Fibroblast of pulmonary artery (primary cell): Measurements from ENCODE around the gene RABGGTB.
"Not testable (repeated sequence)": the region's sequence is repeated elsewhere in the genome, so short reads cannot be mapped to it uniquely, and the experiment has no call there.

Experiments
- DNase-seq: peaks from one replicate; pipeline ENCODE4 v3.0.0-alpha.2; 2010; ENCODE audit warnings: low read depth
- H3K4me3 ChIP-seq: replicated peaks from 2 replicates; pipeline ENCODE4 v1.5.1; 2011; ENCODE audit warnings: low read depth, mild to moderate bottlenecking, control low read depth, low read length, moderate library complexity
- TF ChIP-seq, protein P1 (sequence below): IDR thresholded peaks from 2 replicates; pipeline ENCODE4 v1.5.1; 2011; ENCODE audit warnings: mild to moderate bottlenecking, control low read depth, low read length, inconsistent platforms; ENCODE audit errors: missing control alignments

The RABGGTB gene

DNA sequence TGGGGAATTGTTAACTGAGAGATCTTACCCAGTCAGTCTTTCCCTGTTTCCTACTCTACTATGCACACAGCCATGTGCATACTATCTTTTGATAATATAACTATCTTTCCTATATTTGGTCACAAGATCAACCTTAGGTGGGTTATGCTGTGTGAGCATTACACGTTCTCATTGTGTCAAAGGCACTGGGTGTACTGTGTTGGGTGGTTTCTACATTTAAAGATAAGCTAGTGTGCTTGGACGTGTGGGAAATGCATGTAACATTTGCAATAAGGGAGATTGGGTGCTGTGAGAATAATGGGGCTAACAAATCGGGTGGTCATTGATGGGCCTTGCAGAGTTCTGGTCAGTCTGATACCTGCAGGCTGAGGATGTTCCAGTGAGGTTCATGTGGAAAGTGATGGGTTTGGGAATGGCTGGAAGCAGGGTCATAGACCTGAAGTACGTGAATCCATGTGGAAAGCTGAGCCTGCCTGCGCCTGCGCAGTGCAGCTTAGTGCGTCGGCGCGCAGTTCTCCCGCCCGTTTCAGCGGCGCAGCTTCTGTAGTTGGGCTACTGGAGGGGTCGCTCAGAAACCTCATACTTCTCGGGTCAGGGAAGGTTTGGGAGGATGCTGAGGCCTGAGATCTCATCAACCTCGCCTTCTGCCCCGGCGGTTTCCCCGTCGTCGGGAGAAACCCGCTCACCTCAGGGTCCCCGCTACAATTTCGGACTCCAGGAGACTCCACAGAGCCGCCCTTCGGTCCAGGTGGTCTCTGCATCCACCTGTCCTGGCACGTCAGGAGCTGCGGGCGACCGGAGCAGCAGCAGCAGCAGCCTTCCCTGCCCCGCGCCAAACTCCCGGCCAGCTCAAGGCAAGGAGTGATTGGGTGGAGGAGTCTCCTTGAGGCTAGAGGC is 10.6 kb downstream of the RABGGTB start, which contains the start of gene MSH4:
Gene MSH4, plus strand, starts transcription at position 507 of the 897 bp plus-strand sequence. Its CDS starts 104 bp downstream, at position 611.
- H3K4me3 ChIP-seq, result no peak within 1 kb of the TSS
- no peak for DNase-seq
- TF ChIP-seq, protein P1, sequence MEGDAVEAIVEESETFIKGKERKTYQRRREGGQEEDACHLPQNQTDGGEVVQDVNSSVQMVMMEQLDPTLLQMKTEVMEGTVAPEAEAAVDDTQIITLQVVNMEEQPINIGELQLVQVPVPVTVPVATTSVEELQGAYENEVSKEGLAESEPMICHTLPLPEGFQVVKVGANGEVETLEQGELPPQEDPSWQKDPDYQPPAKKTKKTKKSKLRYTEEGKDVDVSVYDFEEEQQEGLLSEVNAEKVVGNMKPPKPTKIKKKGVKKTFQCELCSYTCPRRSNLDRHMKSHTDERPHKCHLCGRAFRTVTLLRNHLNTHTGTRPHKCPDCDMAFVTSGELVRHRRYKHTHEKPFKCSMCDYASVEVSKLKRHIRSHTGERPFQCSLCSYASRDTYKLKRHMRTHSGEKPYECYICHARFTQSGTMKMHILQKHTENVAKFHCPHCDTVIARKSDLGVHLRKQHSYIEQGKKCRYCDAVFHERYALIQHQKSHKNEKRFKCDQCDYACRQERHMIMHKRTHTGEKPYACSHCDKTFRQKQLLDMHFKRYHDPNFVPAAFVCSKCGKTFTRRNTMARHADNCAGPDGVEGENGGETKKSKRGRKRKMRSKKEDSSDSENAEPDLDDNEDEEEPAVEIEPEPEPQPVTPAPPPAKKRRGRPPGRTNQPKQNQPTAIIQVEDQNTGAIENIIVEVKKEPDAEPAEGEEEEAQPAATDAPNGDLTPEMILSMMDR, result no peak

DNA sequence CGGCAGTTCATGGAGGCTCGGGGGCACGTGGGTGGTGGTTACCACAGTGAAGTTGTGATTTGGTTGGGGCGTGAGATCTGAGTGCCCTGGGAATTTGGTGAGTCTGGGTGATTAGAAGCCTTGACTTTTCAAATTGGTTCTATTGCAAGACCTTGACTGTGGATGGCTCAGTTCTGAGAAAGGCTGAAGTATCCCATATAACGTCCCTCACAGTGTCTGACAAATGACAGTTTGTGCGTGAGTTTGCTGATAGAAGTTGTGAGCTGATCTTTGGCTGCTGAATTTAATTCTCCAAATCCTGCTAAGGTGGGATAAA is 11.2 kb downstream of the RABGGTB start:
- H3K4me3 ChIP-seq, result no peak overlapping the region
- TF ChIP-seq, protein P1, result no peak
- no peak for DNase-seq

DNA sequence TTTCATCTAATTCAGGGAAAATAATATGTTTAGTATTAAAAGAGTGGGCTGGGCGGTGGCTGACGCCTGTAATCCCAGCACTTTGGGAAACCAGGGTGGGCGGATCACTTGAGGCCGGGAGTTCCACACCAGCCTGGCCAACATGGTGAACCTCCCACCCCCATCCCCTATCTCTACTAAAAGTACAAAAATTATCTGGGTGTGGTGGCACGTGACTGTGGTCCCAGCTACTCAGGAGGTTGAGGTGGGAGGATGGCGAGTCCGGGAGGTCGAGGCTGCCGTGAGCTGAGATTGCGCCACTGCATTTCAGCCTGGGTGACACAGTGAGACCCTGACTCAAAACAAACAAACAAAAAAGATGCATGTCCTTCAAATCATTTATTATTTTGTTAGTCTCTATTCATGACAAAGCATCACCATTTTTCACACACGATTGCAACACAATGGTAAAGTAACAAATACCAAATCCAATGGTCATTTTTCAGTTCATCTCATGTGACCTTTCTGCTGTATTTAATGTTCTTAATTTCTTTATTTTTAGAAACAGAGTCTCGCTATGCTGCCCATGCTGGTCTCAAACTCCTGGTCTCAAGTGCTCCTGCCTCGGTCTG is 11.7 kb downstream of the RABGGTB start:
- TF ChIP-seq, protein P1, result no peak
- no peak overlapping the region for H3K4me3 ChIP-seq
- DNase-seq, result no peak

DNA sequence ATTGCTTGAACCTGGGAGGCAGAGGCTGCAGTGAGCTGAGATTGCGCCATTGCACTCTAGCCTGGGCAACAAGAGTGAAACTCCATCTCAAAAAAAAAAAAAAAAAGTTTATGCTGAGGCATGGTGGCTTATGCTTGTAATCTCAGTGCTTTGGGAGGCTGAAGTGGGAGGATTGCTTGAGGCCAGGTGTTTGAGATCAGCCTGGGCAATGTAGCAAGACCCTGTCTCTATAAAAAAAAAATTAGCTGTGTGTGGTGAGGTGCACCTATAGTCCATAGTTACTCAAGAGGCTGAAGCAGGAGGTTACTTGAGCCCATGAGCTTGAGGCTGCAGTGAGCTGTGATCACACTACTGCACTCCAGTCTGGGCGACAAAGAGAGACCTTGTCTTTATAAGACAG is 15.4 kb downstream of the RABGGTB start:
- H3K4me3 ChIP-seq, DNase-seq: not testable (repeated sequence)

DNA sequence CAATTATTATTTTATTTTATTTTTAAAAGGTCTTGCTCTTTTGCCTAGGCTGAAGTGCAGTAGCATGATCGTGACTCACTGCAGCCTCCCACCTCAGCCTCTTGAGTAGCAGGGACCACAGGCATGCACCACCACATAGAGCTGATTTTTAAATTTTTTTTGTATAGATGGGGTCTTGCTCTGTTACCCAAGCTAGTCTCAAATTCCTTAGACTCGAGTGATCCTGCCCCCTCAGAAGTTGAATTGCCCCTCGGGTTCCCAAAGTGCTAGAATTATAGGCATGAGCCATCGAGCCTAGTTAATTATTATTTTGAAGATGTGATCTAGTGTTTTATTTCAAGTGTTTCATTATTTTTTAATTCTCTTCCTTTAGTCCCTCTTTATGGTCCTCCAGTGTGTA is 22.9 kb downstream of the RABGGTB start:
- TF ChIP-seq, protein P1, result no peak
- no peak for DNase-seq
- no peak overlapping the region for H3K4me3 ChIP-seq

DNA sequence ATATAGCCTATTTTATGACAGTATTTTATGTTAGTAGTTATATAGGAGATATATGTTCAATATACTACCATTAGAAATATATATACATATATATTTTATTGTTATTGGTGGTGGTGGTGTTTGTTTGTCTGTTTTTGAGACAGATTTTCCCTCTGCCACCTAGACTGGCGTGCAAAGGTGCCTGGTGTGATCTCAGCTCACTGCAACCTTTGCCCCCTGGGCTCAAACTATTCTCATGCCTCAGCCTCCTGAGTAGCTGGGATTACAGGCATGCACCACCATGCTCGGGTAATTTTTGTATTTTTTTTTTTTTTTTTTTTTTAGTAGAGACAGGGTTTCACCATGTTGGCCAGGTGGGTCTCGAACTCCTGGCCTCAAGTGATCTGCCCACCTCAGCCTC is 24.1 kb downstream of the RABGGTB start:
- not testable (repeated sequence) for DNase-seq, H3K4me3 ChIP-seq

DNA sequence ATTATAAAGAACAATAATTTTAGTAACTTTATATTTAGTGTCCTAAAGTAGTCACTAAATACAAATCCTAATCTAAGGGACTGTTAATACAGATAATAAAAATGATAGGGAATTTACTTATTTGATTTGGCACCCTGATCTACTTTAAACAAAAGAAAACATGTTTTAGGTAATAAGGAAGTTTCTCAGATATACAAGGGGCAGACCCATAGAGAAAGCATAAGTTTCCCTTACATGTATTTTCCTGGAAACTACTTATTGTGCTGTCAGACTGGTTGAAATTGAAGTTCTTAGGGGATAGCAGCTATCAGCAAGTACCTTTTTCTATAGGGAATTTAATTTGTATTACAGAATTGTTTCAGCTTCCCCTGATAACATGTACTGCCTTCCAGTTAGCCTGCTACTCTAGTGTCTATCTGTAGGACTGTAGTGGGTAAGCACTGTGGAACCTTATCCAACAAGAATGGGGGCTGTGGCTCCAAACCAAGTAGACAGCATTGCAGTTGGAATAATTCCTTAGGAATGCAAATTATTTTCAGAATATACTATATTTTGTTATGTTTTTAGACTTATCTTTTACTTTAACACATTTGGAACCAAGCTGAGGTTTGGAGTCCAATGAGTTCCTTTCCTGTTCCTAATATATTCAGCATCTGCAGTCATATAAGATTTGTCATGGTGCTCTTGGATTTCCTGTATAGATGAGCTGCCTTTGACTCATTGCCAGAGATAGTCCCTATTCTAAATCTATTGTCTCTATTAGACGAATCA is 25.3 kb downstream of the RABGGTB start:
- TF ChIP-seq, protein P1, result no peak
- peak; percentile 19 for DNase-seq
- no peak overlapping the region for H3K4me3 ChIP-seq
